GM18511 (cell line): Measurements from ENCODE around the gene PHYKPL.
"Not testable (repeated sequence)": the region's sequence is repeated elsewhere in the genome, so short reads cannot be mapped to it uniquely, and the experiment has no call there.

Experiments used
- ATAC-seq: cut with Tn5 transposase; IDR thresholded peaks from one replicate; pipeline ENCODE4 v1.9.1; 2021; ENCODE audit warnings: mild to moderate bottlenecking, moderate library complexity; ENCODE audit not compliant: unreplicated experiment

The PHYKPL gene

GRCh38 chr5:178240341-178240741 lies 7.7 kb upstream of the PHYKPL start:
- ATAC-seq = no peak

DNA sequence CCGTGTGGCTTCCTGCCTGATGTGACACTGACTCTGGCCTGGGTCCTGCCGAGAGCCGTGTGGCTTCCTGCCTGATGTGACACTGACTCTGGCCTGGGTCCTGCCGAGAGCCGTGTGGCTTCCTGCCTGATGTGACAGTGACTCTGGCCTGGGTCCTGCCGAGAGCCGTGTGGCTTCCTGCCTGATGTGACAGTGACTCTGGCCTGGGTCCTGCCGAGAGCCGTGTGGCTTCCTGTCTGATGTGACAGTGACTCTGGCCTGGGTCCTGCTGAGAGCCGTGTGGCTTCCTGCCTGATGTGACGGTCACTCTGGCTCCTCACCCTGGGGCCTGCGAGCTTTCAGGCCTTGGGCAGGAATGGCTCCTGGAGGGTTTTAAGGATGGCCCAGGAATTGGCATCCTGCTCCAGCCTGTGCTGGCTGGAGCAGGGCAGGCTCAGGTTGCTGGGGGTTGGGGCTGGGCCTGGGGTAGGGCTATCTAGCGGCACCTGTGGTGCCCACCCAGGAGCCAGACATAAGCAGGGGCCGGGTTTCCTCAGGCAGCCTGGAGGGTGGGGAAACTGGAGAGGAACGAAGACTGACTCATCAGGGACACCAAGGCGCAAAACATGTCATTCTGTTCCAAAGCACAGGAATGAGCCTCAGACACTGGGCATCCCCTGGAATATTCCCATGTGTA lies 7.2 kb upstream of the PHYKPL start:
- not testable (repeated sequence) for ATAC-seq

DNA sequence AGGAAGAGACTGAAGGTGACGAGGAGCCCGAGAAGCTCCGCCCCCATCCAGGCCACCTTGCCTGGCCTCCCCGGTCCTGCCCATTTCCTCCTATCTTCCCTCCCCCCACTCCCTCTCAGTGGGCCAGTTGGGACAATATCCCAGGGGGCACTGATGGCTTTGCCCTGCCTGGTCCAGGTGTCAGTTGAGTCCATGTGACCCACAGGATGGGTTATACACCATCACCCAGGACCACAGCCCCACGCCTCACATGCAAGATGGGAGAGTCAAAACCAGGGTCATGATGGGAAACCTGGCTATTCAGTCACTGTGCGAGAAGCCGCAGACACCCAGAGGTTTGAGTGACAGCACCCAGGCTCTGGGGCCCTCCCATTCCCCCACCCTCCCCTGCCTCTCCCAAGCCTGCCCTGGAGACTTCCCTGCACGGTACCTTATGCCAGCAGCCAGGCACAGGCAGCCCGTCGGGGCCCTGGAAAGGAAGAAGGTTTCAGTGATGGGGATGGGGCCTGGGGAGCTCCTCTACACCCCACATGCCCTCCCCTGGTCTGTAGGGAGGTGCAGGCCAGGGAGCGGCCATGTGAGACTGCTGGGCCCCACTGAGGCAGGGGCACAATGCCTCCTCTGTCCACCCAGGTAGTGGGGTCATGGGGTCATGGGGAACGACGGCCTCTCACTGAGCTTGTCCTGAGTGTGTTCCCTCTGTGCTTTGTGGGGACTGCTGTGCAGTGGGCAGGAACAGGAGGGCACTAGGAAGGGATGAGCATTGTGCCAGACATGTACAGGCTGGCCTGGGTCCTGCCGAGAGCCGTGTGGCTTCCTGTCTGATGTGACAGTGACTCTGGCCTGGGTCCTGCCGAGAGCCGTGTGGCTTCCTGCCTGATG lies 6.3 kb upstream of the PHYKPL start:
- no peak for ATAC-seq

DNA sequence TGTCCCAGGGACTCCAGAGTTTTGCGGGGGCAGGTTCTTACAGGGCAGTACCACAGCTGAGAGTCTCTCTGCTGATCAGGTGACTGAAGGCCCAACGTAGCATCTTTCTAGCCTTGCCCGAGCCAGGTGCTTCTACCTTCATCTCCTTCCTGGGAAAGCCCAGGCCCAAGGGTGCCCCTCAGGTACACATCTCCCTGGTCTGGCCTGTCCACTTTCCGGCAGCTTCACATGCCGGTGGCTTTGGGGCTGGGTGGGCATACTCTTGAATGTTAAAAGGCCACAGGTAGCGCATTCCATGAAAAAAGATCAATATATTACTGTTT lies 5.7 kb upstream of the PHYKPL start:
- no peak for ATAC-seq

DNA sequence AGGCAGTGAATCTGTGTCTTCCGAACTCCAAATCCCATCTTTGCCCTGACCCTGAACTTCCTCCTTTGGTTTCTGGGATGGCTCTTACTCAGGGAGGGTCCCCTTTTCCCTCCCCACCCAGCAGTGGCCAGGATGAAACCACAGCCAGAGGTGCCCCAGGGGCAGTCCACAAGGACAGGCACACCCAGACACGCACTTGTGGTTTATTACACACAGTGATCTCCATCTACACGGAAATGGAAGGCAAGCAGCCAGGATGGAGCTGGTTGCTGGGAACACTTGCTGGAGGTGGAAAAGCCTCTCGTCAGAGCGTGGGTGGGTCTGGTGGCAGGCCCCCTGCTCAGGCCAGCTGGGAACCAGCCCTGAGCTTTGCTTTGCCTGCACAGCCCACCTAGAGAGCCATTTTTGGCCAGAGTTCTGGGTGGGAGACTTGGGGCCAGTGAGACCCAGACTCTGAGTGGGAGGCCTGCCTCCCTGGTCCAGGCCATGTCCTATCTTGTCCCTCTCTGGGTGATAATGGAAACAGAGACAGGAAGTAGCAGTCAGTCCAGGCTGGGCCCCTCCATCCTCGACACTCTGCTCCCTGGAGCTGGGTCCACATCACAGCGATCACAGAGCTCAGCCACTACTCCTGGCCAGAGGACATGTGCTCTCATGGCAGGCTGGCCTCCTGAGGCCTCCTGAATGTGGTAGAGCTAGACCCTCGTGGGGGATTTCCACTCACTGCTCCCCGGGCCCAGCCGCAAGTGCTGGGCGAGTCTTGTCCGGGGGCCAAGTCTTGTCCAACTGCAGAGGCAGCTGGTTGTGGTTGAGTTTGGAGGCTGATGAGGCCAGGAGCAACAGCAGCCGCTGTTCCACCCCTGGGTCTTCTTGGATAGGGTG lies 5.1 kb upstream of the PHYKPL start:
- ATAC-seq = no peak

DNA sequence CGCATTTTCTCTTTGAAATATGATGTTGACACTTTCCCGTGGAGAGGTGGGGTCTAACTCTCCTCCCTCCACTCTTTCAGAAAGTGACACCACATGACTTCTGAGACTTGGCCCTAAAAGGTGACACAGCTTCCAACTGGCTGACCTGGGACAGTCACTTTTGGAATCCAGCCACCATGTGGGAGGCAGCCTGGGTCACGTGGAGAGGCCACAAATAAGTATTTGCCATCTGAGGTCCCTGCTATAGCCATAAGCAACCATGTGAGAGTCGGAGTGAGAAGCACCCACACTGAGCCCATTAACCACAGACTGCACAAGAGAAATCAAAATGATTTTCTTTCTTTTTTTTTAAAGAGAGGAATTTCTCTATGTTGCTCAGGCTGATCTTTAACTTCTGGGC lies 4.1 kb upstream of the PHYKPL start:
- no peak for ATAC-seq

- ATAC-seq = no peak
Observed at GRCh38 chr5:178236126-178236525, 3.5 kb upstream of the PHYKPL start.

- ATAC-seq = no peak
Observed at GRCh38 chr5:178235588-178235974, 3.0 kb upstream of the PHYKPL start.

GRCh38 chr5:178234750-178235587 lies 2.4 kb upstream of the PHYKPL start:
- ATAC-seq = no peak

- no peak for ATAC-seq
Observed at GRCh38 chr5:178234121-178234749, 1.6 kb upstream of the PHYKPL start.

- peak; percentile 28 for ATAC-seq
Observed at GRCh38 chr5:178232920-178233429, 373 bp upstream of the PHYKPL start.

GRCh38 chr5:178231539-178232123 lies 971 bp downstream of the PHYKPL start:
- ATAC-seq = peak; percentile 14

DNA sequence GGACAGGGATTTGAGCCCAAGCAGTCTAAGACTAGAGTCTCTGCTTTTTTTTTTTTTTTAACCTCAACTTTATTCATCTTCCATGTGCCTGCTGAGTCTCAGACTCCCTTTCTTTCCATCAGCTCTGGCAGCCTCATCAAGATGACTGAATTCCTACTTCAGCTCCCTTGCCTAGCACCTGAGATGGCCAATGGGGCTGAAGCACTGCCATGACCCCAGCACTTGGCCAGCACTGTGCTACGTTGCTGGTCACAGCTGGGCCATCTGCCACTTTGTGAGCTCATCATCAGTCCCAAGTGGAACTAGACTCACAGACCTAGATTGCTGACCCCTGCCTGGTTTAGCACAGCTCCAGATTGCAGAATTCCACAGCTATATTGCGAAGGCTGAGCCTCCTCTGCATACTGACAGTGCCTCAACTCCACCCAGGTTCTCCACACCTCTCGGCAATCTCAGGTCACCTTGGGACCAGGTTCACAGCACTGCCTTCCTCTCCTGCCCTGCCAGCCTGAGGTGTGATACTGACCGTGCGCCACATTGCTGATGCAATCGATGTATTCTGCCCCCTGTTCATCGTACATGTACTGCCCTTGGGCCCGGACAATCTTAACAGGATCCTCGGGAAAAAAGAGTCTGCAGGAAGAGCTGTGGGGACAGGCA lies 1.6 kb downstream of the PHYKPL start:
- no peak for ATAC-seq

DNA sequence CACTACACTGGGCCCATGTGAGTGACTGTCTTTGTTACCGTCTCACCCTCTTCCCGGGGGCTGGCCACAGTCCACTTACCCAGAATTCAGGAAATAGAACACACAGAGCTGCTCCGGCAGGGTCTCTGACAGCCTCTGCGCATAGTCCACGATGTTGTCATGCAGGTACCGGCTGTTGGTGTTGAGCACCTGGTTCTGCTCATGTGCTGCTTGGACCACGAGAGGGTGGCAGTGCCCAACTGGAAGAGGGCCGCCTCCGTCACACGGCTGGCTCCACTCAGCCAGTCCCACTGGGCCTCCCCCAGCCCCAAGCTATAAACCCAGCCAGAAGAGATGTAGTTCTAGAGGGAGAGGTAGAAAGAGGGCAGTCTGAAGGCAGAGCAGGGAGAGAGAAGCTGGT lies 2.7 kb downstream of the PHYKPL start:
- no peak for ATAC-seq

GRCh38 chr5:178229111-178229510 lies 3.5 kb downstream of the PHYKPL start:
- not testable (repeated sequence) for ATAC-seq

DNA sequence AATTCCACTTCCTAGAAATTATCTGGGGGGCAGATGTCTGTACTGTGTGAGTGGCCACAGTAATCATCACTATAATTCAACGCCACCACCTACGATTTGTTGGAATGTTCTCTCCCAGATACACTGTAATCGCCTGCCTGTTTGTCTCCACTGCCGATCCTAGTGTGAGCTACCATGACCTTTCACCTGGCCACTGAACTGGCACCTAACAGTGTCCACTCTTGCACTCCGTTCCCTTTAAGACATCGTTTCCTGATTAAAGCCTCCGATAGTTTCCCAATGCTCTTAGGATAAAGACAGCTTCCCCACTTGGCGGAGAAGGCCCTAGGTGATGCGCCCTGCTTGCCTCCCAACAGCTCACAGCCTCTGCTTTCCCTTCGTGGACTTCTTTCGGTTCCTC lies 4.0 kb downstream of the PHYKPL start:
- no peak for ATAC-seq

- ATAC-seq = no peak
Observed at GRCh38 chr5:178227929-178228328, 4.7 kb downstream of the PHYKPL start.

GRCh38 chr5:178227138-178227659 lies 5.4 kb downstream of the PHYKPL start:
- ATAC-seq = no peak

DNA sequence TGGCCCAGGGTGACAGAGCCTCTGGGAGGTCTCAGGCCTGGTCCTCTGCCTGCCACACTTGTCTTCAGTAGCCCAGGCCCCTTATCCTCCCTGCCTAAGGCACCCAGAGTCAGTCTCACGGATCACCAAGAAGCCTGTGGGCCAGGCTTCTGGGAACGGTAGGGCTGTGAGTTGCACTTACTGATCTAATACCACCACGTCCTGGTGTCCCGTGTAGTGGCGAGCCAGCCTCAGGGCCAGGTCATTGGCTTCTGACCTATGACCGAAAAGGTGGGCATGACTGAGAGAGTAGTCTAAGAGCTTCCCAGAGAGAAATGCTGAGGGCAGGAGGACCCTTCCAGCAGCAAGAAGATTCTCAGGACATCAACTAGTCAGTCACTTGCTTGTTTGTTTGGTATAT lies 7.4 kb downstream of the PHYKPL start:
- no peak for ATAC-seq
